ENCODE results near the gene NCCRP1.
"Not testable (repeated sequence)": the region's sequence is repeated elsewhere in the genome, so short reads cannot be mapped to it uniquely, and the experiment has no call there.

The NCCRP1 gene

GRCh38 chr19:39211731-39212374, 15.1 kb downstream of the NCCRP1 start:
- FAIRE-seq, result no peak

DNA sequence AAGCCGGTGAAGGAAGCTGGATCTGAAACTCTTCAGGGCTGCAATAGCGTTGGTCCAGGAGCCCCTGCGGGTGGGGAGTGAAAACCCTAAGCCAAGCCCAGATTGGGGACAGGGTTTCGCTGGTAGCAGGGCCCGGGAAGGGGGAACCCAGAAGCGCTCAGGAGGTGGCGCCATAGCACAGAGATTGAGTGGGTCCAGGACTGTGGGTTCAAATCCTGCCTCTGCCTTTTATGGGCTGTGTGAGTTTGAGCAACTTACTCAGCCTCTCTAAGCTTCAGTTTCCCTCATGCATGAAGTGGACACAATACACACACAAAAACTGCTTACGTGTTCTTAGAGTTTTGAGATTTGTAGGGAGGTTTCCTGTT, 15.6 kb downstream of the NCCRP1 start:
- FAIRE-seq, result no peak

DNA sequence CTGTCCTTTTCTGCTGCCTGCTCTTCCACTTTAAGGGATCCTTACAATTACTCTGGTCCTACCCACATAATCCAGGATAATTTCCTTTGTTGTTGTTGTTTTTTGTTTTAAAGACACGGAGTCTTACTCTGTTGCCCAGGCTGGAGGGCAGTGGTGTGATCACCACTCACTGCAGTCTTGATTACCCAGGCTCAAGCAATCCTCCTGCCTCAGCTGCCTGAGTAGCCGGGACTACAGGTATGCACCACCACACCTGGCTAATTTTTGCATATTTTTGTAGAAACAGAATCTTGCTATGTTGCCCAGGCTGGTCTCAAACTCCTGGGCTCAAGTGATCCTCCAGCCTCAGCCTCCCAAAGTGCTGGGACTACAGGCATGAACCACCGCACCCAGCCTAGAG, 18.6 kb downstream of the NCCRP1 start:
- not testable (repeated sequence) for FAIRE-seq

DNA sequence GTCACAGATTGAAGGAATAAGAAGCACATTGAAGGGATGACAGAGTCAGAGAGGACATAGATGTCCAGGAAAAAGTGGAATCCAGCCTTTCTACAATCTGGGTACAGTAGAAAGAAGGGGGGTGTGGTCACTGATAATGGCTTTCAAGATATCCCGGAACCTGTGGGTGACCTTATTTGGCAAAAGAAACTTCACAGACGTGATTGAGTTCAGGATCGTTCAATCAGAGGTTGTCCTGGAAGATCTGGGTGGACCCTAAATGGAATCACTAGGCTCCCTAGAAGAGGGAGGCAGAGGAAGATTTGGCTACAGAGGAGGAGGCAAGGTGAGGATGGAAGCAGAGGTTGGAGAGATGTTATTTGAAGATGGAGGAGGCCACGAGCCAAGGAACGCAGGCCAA, 20.3 kb downstream of the NCCRP1 start:
- FAIRE-seq, result no peak

DNA sequence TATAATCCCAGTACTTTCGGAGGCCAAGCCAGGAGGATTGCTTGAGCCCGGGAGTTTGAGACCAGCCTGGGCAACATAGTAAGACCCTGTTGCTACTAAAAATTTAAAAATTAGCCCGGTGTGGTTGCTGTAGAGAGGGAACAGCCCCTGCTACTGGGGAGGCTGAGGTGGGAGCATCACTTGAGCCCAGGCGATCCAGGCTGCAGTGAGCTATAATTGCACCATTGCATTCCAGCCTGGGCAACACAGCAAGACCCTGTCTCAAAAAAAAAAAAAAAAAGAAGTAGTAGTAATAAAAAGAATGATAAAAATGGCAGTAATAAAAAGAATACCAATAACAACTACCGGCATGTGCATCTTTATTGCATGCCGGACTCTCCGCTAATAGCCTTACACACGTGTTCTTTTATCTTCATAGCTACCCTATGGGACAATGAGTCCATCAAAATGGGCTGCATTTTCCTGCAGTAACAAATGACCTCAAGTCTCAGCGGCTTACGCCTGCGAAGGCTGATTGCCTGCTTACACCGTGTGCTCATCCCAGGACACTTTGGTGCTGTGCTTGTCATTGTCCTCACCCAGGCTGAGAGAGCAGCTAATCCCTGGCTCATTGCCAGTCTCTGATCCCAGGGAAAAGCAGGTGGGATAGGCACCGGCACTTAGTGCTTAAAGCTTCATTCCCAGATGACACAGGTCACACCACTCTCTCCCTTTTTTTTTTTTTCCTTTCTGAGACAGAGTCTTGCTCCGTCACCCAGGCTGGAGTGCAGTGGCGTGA, 21.7 kb downstream of the NCCRP1 start:
- no peak for FAIRE-seq

- FAIRE-seq, result not testable (repeated sequence)
These were observed 22.3 kb downstream of the NCCRP1 start for GRCh38 chr19:39219108-39219507.

DNA sequence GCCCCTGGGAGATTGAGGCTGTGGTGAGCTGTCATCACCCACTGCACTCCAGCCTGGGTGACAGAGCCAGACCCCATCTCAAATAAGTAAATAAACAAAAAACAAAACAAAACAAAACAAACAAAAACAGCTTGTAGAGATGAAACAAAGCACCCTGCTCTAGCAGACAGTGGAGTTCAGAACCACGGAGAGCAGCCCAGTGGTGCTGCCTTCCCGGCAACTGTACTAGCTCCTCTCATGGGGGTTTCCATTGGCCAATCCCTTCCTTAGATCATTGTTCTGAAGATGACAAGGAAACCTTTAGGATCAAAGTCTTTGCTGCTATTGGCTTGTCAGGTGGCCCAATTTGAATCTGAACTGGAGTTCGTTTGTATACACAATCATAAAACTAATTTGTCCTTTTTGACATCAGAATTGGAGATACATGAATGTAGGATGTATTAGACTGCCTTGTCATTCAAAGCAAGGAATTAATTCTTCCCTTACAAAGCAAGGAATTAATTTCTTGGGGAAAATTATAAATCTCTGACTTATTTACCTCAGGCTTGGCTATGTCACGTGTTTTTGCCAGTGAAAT, 27.0 kb downstream of the NCCRP1 start:
- no peak for FAIRE-seq

DNA sequence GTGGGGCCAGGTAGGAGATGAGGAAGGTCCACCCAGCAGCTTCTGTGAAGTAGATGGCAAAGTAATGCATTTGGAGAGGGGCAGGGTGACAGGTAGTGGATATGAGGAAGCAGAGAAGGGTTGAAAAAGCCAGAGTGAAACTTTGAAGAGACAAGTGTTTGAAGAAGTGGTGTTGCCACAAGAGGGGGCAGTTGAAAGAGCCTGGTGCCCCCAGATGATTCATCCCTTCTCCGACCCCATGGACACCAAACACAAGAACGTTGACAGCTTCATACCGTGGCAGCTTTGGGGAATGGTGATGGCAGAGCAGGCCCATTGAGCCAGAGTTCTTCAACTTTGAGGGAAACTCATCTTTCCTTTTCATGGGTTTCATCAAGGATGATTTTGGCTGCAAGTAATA, 28.1 kb downstream of the NCCRP1 start:
- FAIRE-seq, result no peak

DNA sequence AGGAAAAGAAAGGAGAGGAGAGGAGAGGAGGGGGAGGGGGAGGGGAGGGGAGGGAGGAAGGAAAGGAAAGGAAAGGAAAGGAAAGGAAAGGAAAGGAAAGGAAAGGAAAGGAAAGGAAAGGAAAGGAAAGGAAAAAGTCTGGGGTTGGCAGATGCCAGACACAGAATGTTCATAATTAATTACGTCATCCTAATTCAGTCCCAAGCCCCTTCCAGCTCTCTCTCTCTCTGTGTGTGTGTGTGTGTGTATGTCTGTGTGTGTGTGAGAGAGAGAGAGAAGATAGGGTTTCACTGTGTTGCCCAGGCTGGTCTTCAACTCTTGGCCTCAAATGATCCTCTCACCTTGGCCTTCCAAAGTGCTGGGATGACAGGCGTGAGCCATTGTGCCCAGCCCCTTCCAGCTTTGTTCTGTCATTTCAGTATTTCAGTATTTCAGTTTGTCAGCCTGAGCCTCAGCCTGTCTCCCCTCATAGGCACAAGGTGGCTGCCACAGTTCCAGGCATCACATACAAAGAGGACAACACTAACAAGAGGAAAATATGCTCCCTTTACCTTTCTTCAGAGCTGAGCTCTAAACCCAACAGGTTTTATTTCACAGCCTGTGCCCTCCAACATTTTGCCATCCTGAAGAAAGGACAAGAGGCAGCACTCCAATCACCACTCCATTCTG, 33.5 kb downstream of the NCCRP1 start:
- FAIRE-seq, result no peak

DNA sequence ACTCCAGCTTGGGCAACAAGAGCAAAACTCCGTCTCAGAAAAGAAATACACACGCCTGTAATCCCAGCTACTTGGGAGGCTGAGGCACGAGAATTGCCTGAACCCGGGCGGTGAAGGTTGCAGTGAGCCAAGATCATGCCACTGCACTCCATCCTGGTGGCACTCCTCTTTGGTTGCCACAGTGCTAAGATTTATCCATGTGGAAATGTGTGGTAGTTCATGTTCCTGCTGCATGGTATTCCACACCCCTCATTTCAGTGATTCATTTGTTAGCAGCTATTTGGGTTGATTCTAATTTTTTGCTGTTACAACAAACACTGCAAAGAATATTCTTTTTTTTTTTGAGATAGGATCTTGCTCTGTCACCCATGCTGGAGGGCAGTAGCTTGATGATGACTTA, 35.9 kb downstream of the NCCRP1 start:
- no peak for FAIRE-seq

DNA sequence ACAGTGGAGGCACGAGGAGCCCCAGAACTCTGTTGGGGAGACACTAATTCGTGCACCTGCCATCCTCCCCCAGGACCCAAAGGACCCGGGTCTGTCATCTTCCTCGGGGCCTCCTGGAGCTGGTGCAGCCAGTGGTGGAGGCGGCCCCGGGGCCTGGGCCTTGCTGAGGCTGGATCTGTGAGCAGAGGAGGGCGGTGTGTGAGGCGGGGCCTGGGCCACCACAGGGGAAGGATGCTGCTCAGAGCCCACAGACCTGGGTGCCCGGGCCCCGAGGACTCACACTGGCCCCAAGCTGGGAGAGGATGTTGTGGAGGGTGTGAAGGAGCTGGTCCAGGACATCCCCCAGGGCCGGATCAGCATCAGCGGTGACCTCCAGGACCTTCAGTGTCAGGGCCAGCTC, 39.8 kb downstream of the NCCRP1 start:
- FAIRE-seq, result no peak

GRCh38 chr19:39237200-39238184, 40.7 kb downstream of the NCCRP1 start:
- no peak for FAIRE-seq

- FAIRE-seq, result no peak
These were observed 41.4 kb downstream of the NCCRP1 start for GRCh38 chr19:39238209-39238608.

GRCh38 chr19:39238944-39239343, 42.2 kb downstream of the NCCRP1 start:
- FAIRE-seq, result no peak

GRCh38 chr19:39240421-39240820, 43.7 kb downstream of the NCCRP1 start:
- FAIRE-seq, result no peak

- FAIRE-seq, result not testable (repeated sequence)
These were observed 47.0 kb downstream of the NCCRP1 start for GRCh38 chr19:39243741-39244140.

DNA sequence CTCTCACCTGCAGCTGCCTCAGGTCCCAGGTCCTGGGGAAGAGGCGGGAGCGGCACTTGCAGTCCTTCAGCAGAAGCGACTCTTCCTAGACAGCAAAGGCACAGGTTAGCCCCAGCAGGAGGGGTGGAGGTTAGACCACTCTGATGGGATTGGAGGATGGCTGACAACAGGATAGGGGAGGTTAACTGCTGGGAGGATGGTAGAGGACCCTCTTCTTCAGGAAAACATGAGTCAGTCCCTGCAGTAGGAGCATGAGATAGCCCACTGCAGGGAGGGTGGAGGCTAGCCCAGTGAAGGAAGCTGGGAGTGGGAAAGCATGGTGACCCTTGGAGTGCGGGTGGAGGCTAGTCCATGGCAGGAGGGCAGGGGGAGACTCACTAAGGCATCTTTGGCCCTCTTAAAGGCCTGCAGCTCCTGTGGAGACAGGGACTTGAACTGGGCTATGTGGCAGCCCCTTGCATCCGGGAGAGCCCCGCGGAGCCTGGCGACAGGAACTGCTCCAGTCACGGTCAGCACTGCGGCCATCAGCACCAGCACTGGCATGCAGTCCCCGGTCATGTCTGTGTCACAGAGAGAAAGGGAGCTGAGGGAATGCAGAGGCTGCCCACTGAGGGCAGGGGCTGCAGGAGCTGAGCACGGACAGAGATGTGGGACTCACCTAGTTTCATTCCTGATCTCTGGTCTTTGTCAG, 47.8 kb downstream of the NCCRP1 start, which contains the start of gene IFNL3:
Gene IFNL3, minus strand, starts transcription at position 597 of the 691 bp plus-strand sequence. Its CDS starts 39 bp downstream, at position 558.
- FAIRE-seq, result not testable (repeated sequence)

- FAIRE-seq, result not testable (repeated sequence)
These were observed 48.4 kb downstream of the NCCRP1 start for GRCh38 chr19:39245166-39245565.

DNA sequence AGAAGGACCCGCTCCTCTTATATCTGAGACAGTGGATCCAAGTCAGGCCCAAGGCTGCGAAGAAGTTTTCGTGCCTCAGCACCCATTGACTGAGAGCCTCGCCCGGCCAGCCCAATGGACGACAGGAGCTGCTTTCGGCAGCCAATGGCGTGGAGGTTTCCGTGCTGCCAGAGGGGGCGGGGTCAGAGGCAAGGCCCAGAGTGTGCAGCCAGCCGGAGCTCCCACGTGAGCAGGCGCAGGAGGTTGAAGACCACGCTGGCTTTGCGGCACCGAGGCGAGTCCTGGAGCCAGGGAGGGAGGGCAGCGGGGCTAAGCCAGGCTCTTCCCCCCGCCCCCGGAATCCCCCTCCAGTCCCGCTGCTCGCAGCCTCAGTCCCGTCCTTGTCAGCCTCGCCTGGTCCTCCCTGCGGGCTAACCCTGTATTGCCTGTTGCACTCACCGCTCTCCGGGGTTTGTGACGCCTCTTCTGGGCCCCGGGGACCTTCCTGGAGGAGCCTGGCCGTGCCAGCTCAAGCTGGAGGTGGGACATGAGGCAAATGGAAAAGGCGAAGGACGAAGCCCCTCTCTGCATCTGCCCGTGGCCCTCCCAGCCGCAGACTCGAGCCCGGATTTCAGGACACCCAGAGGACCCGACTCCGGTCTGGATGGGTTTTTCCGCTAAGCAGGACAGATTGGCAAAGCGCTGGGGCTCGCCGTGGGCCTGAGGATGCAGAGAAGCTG, 50.3 kb downstream of the NCCRP1 start:
- no peak for FAIRE-seq
